Inflammatory macrophage (primary cell): ENCODE results near the gene KCNJ5.
A peak's percentile ranks its signal among the peaks of the same experiment; 100 is the strongest.

Source experiments
- DNase-seq, 2 donors: peaks; one replicate each; pipeline ENCODE4 v3.0.0-alpha.2; 2020 to 2022

The KCNJ5 gene

DNA sequence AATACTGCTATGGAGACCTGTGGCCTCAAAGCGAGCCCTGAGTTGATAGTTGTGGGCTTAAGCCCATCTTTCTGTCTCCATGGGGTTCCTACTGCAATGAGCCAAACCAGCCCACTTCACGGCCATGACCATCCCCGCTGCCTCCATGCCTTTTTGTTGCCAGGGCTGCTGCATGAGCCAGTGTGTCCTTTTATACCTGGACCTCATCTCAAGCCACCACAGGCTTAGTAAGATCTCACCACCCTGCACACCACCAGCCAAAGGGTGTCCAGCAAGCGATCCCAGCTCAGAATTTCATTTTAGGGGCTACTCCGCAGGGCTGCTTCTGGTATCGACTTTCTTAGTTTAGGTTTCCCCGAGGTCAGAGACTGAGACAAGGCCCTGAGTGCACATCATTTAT is 43.2 kb downstream of the KCNJ5 start:
- DNase-seq = no peak

GRCh38 chr11:128934926-128935325 is 43.8 kb downstream of the KCNJ5 start:
- DNase-seq = no peak

DNA sequence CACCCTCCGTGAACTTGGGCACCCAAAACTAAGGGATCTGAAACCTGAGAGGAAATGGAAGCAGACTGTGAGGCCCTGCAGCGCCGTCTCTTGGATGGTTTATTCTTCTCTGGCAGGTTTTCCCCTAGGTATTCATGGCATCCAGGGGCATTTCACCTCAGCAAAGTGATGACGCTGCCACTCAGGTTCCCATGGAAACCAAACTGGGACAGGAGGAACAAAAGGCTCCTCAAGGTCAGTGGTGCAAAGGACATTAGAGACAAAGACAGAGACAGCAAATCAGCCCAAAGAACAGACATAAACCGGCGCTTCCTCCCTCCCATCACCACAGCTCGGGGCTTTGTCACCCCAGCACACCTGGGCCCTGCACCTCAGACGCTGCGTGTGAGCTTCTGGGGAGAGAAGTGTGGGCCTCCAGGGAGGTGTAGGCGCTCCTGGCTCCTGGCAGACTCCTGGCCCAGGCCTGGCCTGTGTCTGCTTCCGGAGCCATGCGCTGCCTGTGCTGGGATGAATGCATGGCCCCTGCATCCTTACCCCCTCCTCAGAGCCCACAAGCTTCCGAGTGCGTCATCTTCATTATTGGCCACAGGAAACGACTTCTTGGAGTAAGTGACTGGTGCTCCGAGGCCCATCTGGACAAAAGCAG is 45.6 kb downstream of the KCNJ5 start:
- DNase-seq = no peak

- no peak for DNase-seq
These were observed 46.3 kb downstream of the KCNJ5 start for GRCh38 chr11:128937480-128937879.

- DNase-seq = no peak
These were observed 47.2 kb downstream of the KCNJ5 start for GRCh38 chr11:128938156-128938885.

GRCh38 chr11:128939591-128939990 is 48.4 kb downstream of the KCNJ5 start:
- DNase-seq = no peak

DNA sequence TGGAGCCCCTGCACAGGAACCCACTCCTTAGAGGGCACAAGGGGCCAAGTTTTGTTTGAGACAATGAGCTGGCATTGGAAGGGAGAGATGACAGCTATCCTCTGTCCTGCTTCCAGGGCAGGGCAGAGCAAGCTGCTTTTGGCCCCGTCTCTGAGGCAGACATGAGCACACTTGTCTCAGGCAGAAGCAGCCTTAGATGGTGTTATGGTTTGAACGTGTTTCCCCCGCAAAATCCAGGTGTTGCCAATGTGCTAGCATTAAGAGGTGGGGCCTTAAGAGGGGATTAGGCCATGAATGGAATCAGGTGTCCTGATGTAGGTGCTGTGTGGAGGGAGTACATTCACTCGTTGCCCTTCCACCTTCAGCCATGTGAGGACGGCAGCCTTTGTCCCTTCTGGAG is 49.0 kb downstream of the KCNJ5 start:
- no peak for DNase-seq

GRCh38 chr11:128940603-128941002 is 49.4 kb downstream of the KCNJ5 start:
- DNase-seq = no peak

DNA sequence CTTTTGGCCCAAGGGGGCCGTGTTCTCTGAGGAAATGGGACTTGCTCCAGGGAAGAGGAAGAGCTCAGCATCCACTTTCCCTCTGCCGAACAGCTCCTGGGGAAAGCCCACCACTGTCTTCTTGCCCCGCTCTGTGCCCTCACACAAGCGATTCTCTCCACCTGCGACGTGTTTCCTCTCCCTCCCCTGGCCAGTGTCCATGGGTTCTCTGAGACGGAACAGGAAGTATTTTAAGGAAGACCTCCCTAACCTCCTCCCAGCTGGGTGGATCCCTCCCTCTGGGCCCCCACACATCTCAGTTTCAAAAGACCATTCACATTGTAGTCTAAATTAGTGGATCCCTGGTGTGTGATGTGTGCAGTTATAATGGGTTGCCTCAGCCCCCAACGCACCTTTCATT is 50.0 kb downstream of the KCNJ5 start:
- peak; percentile 29 to 51 for DNase-seq

DNA sequence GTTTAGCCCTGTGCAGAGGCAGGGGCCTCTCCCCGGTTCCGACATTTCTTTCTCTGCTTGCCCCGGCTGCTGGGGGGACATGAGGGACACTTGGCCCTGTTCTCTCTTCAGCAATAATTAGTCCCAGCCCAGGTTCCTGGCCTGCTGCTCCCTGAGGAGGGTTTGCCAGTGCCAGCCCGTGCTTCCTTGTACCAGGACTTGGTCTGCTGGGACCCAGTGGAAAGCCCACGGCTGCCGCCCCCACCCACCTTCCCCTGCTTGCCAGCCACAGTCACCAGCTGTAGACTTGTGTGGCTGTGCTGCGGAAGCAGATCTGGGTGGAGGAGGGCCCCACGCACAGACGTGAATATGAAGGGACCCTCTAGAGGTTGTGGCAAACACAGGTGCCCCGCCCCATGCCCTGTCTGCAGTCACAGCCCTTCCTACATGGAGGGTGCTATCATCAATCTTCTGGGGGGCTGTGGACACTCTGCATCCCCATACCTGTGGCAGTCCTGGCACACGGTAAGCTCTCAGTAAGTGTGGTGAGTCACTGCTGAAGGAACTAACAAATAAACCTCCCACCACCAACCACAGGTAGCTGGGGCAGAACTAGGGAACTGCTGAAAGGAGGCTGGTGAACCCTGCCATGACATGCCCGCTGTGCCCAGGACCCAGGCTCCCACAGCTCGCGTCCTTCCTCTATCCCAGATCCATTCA is 50.6 kb downstream of the KCNJ5 start:
- DNase-seq = no peak

- no peak for DNase-seq
These were observed 51.1 kb downstream of the KCNJ5 start for GRCh38 chr11:128942272-128942612.

DNA sequence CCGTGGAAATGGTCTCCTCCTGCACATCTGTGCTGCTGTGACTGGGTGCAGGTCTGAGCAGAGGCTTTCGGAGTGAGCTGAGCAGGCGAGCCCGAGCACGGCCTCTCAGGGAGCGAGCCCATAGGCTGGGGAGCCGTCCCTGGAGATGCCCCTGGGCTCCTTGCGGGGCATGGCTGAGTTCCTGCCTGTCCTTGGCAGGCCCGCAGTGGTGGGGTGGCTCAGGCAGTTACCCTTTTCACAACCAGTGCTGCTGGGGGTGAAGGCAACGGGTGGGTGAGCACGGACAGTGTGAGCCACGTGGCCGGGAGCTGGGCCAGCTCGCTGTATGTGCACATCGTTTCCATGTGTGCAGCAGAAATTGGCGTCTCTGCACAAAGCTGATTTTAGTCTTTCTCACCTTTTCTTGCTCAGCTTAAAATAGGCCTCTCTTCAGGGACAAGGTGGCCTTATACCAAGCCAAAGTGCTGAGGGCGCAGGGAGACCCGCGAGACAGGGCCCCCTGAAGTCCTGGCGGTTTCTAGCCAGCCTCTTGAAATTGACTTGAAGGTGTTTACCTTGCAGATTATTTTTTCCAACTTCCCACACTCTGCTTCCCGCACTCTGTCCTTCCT is 51.8 kb downstream of the KCNJ5 start, which contains the start of gene TP53AIP1:
TSS of gene TP53AIP1 (minus strand) at position 55 of the 611 bp plus-strand sequence. CDS start 5,053 bp downstream, outside the sequence.
- no peak for DNase-seq

DNA sequence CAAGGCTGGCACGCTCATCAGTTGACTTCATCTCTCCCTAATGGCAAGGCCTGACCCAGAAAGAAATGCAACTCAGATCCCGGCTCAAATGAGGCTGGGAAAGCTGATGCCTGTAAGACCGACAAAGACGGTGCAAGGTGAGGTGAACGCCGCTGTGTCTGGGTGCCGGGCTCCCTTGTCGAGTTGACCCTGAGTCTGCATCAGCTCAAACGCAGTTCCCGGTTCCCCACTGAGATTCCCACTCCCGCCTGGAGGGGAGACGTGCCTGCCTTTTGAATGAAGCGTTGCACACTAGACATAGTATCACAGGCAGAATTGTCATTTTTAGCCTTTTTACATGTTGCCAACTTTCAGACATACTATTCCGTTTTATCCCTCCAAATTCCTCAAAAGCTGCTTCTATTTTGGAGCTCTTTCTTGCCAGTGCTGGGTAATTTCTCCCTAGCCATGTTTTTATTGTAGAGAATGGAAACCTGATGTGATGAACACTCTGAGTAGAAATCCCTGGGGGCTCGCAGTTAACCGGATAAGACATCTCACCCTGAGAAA is 52.3 kb downstream of the KCNJ5 start:
- no peak for DNase-seq

DNA sequence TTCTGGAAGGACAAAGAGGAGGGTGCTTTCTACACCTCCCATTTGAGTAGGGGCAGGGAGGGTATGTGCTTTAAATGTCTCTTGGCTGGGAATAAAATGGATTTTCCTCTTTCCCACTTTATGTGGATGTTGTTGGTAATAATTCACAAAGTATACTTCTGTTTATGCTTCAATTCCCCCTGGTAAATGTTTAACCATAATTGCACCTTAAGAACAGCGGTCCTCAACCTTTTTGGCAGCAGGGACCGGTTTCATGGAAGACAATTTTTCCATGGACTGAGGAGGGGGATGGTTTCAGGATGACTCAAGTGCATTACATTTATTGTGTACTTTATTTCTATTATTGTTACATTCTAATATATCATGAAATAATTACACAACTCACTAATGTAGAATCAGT is 55.5 kb downstream of the KCNJ5 start:
- no peak for DNase-seq

GRCh38 chr11:128947773-128948172 is 56.6 kb downstream of the KCNJ5 start:
- DNase-seq = no peak

DNA sequence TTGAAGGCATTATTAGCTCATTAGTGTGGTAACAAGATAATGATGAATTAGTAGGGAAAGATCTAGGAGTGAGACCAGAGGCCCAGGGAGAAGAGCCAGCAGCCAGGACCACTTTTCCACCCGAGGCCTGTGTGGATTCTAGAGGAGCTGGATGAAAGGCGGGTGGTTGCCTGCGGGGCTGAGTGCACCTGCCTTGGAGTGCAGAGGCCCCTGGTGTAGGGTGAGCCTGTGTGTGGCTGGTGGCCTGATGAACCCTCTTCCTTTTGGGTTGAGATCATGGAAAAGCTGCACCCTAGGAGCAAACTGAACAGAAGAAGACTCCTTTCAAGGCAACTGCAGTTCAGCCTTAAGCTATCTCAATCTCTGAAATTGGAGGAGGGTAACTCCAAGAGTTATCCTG is 57.4 kb downstream of the KCNJ5 start:
- peak in 1 of 2 donors; percentile 29 for DNase-seq

GRCh38 chr11:128949791-128950454 is 58.8 kb downstream of the KCNJ5 start:
- no peak for DNase-seq

- no peak for DNase-seq
These were observed 62.0 kb downstream of the KCNJ5 start for GRCh38 chr11:128953151-128953550.

DNA sequence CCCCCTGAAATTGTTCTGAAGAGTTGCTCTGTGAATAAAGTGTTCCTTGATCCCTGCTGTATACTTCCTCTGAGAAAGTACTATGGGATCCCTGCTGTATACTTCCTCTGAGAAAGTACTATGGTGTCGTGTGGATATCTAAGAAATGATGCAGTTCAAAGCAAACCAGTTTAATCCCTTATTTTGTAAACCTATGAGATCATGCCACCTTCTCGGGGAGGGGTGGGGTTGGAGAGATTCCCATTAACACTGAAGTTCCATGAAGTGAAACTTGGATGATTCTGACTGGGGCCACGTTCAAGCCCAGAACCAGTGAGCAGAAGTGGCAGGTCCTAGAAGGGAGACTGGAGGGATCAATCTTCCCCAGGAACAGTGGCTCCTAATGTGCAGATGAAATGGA is 64.5 kb downstream of the KCNJ5 start:
- DNase-seq = no peak

- peak; percentile 81 to 83 for DNase-seq
These were observed 65.4 kb downstream of the KCNJ5 start for GRCh38 chr11:128956401-128957201.

DNA sequence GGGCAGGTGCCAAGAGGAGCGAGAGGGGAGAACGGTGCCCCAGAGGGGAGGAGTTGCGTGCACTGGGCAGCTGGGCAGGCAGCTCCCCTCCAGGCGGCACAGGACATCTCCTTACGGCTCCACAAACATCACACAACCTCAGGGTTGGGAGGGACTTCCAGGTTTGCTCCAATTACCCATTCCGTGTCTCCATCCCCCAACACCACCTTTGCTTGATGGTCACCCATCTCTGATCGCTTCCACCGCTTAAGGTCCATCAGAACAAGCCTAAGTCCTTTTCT is 66.0 kb downstream of the KCNJ5 start:
- DNase-seq = no peak

DNA sequence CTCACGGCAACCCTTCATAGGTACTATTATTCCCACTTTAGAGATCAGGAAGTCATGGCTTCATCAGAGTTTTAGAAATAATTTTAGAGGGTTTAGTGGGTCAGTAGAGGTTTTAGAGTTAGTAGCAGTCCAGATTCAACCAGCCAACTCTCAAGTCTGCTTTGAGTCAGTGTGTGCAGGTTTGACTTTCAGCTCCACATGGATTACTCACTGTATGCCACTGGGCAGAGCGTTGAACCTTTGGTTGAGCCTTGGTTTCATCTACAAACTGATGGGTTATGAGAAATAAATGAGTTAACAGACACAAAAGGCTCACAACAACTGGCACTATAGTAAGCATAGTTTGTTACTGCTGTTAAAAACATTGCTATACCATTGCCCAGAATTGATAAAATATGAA is 70.5 kb downstream of the KCNJ5 start:
- DNase-seq = no peak
